GM19239 (cell line): ENCODE results near the gene SLC35E4.
A peak's percentile ranks its signal among the peaks of the same experiment; 100 is the strongest.
"Not testable (repeated sequence)": the region's sequence is repeated elsewhere in the genome, so short reads cannot be mapped to it uniquely, and the experiment has no call there.

Experiments used
- DNase-seq: peaks from one replicate; pipeline ENCODE4 v3.0.0; 2011; ENCODE audit warnings: low spot score; ENCODE audit not compliant: insufficient read length
- FAIRE-seq: peaks from 2 replicates; lab custom pipeline; 2011; peaks lifted over from hg19 to GRCh38; lab: Jason Lieb, UNC

The SLC35E4 gene

DNA sequence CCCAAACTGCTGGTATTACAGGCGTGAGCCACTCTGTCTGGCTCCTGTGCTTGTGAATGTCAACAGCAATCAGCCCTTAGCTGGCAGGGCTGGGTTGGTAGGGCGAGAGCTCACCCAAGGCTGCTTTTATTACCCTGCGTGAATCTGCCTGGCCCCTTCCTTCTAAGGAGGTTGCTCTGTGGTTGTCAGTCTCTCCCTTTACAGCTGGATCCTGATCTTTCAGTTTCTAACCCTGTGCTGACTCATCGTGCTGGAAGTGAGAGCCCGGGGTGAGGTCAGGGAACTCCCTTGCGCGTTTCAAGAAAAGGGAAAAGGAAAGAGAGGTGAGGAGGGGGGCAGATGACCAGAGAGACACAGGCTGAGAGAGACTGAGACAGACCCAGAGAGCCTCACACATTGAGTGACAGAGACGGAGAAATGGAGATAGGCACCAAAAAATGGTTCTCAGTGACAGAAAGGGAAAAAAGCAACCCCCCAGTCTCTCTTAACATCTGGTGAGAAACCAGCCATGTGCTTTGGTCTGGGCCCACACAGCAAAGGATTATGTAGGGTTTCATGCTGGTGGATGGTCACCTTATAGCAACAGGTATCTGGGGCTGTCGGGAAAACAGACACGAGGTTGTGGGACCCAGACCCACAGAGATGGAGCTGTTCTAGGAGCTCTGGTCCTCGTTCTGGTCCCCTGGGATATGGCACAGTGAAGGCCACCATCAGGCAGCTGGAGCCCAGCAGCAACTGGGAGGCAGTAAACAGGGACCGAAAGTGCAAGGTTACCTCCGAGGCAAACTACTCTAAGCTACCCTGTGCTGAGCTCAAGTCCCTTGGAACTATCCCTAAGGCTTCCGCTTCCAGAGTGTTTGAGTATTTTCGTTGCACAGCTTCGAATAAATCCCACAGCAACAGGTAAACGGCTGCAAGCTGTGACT, 26.1 kb upstream of the SLC35E4 start:
- FAIRE-seq: peak; percentile 94
- DNase-seq: peak; percentile 58

DNA sequence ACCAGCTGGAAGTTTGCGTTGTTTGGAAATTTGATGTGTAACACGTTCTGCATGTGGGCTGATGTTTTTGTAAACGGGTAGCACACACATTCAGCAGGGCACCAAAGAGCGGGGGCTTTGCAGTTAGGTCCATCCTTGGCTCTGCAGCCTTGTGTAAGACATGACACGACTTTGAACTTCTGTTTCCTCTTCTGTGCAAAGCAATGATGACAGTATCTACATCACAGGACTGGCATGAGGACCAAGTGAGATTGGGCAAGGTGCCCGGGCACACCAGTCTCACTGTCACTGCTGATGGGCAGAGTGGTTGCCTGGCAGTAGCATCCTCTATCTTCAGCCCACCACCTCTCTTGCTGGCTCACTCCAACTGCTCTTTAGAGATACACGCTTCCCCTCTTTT, 25.3 kb upstream of the SLC35E4 start:
- no peak for FAIRE-seq
- DNase-seq: no peak

GRCh38 chr22:30611197-30611596, 24.4 kb upstream of the SLC35E4 start:
- FAIRE-seq (no peak), DNase-seq (no peak)

GRCh38 chr22:30612789-30613188, 22.8 kb upstream of the SLC35E4 start:
- FAIRE-seq (no peak), DNase-seq (no peak)

DNA sequence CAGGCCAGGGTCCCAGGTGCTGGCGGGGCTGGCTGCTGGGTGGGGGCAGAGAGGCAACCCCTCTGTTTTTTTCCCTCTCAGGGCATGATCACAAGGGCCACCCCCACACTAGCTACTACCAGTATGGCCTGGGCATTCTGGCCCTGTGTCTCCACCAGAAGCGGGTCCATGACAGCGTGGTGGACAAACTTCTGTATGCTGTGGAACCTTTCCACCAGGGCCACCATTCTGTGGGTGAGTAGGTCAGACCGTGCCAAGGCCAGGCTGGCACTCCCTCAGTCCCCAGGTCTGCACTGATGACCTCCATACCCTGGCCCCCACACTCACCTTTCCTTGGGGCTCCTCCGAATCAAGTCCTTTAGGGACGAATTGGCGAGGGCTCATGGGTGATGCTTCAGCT, 21.3 kb upstream of the SLC35E4 start:
- DNase-seq: no peak
- no peak for FAIRE-seq

GRCh38 chr22:30614879-30615278, 20.7 kb upstream of the SLC35E4 start:
- DNase-seq (no peak), FAIRE-seq (no peak)

DNA sequence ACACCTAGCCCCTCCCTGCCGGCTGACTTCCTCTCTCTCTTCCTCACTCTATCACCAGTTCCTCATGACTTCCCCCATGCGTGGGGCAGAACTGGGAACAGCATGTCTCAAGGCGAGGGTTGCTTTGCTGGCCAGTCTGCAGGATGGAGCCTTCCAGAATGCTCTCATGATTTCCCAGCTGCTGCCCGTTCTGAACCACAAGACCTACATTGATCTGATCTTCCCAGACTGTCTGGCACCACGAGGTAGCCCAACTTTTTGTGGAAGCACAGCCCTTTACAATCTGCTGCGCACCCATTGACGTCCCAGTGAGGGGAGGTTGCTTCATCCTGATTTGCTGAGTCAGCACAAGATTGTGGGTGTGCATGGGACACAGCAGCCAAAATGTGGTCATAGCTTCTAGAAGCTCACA, 20.0 kb upstream of the SLC35E4 start:
- no peak for DNase-seq
- FAIRE-seq: no peak

- FAIRE-seq (no peak), DNase-seq (no peak)
Observed at GRCh38 chr22:30617819-30618218, 17.8 kb upstream of the SLC35E4 start.

DNA sequence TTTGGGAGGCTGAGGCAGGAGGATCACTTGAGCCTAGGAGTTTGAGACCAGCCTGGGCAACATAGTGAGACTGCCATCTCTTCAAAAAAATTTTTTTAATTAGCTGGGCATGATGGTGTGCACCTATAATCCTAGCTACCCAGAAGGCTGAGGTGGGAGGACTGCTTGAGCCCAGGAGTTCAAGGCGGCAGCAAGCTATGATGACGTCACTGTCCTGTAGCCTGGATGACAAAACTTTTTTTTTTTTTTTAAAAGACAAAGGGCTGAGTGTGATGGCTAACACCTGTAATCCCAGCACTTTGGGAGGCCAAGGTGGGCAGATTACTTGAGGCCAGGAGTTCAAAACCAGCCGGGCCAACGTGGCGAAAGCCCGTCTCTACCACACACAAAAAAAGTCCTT, 15.7 kb upstream of the SLC35E4 start:
- not testable (repeated sequence) for DNase-seq, FAIRE-seq

DNA sequence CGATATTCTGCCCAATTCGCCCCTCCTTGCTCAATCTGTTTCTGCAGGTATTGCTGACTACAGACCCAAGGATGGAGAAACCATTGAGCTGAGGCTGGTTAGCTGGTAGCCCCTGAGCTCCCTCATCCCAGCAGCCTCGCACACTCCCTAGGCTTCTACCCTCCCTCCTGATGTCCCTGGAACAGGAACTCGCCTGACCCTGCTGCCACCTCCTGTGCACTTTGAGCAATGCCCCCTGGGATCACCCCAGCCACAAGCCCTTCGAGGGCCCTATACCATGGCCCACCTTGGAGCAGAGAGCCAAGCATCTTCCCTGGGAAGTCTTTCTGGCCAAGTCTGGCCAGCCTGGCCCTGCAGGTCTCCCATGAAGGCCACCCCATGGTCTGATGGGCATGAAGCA, 9.2 kb upstream of the SLC35E4 start:
- DNase-seq (no peak), FAIRE-seq (no peak)

GRCh38 chr22:30627471-30627870, 8.1 kb upstream of the SLC35E4 start:
- FAIRE-seq (no peak), DNase-seq (no peak)

DNA sequence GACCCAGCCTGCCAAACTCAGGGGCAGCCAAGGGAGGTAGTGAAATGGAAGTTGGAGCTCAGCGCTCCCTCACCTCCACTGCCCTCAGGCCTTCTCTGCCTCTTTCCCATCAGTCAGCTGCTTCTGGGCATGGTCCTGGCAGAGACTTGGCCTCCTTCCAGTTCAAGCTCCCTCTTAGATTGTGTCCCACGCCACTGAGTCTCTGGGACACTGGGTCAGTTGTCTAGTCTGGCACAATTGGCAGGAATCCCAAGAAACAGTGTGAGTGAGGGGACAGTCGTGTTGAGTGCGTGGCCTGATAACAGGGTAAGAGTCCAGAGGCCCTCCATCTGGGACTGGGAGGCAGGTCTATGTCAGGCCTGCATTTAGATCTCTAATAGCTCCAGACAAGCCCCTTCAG, 7.1 kb upstream of the SLC35E4 start:
- DNase-seq (no peak), FAIRE-seq (no peak)

DNA sequence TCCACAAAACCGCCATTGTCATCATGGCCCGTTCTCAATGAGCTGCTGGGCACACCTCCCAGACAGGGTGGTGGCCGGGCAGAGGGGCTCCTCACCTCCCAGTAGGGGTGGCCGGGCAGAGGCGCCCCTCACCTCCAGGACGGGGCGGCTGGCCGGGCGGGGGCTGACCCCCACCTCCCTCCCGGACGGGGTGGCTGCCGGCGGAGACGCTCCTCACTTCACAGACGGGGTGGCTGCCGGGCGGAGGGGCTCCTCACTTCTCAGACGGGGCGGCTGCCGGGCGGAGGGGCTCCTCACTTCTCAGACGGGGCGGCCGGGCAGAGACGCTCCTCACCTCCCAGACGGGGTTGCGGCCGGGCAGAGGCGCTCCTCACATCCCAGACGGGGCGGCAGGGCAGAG, 4.1 kb upstream of the SLC35E4 start:
- FAIRE-seq, DNase-seq: not testable (repeated sequence)

DNA sequence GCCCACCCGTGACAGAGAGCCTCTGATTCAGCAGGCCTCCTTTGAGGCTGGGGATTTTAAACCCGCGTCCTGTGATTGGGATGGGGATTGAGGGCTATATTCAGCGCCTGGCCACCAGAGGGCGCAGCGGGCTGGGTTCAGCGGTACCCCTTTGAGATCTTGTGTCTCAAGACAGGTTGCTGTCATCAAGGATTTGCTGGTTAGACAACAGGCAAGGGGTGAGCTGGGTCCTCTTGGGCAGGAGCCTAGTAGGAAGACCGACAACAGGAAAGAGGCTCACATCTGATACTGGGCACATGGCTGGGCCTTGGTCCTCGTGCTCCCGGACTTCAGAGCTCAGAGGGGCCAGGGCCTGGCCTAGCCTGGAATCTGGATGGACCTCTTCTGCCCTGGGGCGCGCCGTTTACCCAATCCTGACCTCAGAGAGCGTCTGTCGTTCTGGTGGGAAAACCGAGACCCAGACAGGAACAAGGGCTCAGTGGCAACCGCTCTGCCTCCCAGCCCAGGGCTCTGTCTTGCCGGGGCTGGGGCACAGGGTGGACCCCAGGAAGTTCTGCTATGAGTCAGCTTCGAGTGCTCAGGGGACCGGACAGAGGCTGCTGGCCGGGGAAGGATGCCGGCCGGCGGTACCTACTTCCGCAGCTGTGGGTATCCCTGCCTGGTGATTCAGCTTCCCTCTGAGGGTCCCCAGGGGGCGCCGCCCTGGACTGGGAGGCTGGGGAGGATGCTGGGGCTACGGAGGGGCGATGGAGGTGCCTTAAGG, 929 bp upstream of the SLC35E4 start:
- DNase-seq (peak; percentile 97), FAIRE-seq (peak; percentile 94)

DNA sequence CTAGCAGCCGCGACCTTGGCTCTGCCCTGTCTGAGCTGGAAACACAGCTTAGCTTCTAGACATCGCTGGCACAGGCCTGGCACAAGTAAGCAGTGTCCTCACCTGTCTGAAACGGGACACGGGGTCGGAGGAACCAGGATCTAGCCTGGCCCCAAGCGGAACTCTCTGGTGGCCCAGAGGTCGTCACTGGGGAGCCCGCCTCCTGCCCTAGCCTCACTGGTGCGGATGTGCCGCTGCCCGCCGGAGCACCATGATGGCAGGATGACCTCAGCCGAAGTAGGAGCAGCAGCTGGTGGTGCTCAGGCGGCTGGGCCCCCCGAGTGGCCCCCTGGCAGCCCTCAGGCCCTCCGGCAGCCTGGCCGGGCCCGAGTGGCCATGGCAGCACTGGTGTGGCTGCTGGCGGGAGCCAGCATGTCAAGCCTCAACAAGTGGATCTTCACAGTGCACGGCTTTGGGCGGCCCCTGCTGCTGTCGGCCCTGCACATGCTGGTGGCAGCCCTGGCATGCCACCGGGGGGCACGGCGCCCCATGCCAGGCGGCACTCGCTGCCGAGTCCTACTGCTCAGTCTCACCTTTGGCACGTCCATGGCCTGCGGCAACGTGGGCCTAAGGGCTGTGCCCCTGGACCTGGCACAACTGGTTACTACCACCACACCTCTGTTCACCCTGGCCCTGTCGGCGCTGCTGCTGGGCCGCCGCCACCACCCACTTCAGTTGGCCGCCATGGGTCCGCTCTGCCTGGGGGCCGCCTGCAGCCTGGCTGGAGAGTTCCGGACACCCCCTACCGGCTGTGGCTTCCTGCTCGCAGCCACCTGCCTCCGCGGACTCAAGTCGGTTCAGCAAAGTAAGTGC, 871 bp downstream of the SLC35E4 start:
- FAIRE-seq (no peak), DNase-seq (no peak)

GRCh38 chr22:30637701-30638114, 2.1 kb downstream of the SLC35E4 start:
- FAIRE-seq (no peak), DNase-seq (no peak)

DNA sequence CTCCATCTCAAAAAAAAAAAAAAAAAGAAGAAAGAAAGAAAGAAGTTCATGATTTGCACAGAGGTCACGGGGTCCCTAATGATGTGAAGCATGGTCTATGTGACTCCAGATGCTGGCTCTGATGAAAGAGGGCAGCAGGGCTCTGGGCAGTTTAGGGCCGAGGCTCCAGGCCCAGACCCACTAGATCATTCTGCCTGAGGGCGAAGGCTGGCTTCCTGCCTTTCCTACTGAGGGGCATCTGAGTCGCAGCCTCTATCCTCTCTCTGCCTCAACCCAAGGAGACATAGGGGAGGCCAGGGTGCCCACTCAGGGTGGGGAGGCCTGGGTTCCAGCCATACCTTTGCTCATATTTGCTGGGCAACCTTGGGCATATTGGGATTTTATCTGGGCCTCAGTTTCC, 4.8 kb downstream of the SLC35E4 start:
- FAIRE-seq: no peak
- no peak for DNase-seq

DNA sequence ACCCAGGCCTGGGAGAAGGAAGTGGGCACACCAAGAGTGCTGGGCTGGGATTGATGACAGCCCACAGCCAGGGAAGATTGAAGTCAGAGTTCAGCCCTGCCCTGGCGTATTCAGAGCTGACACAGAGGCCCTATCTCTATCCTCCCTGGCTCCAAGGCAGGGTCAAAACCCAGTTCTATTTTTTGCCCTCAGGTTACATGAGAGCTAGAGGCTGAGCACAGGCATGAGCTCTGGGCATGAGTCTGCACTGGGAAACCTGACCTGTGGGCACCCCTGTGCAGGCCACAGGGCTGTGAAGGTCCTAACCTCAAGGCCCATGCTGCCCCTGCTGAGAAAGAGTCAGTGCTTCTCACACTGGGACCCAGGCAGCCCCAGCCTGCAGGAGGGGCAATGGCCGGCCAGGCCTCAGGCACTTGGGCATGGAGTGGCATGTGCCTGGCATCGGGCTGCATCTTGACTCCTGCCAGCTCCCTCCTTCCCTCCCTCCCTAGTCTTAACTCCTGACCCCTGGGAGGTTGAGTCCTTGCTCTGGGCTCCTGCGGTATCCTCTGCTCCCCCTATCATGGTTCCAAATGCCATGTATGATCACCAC, 5.4 kb downstream of the SLC35E4 start:
- FAIRE-seq (no peak), DNase-seq (no peak)

DNA sequence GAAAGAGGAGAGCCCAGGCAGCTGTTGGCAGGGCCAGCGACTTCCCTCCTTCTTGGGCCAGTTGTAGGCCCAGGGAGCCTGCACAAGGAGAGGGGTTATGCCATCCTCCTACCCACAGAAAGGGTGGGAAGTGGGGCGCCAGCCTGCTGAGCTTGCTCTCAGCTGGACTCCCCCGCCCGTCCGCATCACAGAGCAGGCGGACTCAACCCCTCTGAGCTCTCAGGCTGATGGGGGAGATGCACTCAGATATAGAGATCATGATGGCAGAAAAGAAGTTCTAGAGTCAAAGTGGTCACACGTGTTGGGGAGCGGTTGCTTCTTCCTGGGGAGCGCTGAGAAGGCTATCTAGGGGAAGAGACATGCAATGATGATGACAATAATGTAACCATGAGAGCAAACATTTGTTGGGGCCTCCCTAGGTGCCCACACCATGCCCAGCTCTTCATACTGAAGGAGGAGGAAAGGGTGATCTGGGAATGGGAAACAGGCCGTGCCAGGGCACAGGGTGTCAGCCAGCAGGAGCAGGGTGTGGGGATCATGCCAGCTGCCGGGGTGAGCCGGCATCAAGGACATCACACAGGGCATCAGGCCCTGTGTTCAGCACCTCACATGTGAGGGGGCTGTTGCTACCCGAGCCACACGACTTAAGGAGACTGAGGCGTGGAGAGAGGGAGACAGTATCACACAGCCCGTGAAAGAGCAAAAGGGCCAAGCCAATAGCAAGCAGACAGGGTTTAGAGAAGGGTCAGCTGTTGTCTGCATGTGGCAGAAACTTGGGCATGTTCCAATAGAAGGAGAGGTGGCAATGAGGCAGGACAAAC, 7.7 kb downstream of the SLC35E4 start:
- DNase-seq (no peak), FAIRE-seq (no peak)
